ENCODE measurements around the gene STC2.
"Not testable (repeated sequence)": the region's sequence is repeated elsewhere in the genome, so short reads cannot be mapped to it uniquely, and the experiment has no call there.

The STC2 gene

DNA sequence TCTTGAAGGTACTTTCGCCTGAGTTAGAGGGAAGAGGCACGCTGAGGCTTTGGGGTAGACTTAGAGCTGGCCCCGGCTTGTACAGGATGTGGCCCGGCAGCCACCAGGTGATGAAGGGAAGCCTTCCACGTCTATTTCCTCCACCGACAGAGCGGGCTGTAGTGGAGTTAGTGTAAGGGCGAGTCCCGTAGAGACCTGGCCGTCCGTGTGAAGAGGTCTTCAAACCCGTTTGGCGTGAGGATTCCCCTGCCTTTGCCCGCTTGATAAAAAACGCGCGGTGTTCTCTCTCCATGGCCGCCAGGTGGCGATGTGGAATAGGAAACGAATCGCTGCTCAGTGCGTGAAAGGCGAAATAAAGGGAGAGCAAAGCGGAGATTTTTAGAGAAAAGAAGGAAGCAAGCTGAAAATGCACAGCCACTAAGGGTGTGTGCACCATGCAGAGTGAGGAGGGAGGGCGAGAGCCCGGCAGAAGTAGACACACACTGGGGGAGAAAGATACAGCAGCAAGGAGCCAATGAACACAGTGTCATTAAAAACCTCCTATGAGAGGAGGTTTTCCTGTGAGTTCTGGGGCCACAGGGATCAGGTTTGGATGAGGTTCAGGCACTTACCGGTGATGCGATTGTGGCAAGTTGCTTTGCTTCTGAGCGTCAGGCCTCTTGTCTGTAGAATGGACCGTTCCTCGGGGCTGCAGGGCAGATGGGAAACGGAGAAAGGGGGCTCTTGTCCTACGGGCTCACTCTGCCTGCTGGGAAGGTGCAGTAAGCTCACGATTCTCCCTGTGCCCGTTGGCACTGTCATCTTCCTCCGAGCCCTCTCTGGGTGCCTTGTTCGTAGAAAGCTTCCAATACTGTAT, 34.2 kb downstream of the STC2 start:
- DNase-seq: peak; percentile 76

DNA sequence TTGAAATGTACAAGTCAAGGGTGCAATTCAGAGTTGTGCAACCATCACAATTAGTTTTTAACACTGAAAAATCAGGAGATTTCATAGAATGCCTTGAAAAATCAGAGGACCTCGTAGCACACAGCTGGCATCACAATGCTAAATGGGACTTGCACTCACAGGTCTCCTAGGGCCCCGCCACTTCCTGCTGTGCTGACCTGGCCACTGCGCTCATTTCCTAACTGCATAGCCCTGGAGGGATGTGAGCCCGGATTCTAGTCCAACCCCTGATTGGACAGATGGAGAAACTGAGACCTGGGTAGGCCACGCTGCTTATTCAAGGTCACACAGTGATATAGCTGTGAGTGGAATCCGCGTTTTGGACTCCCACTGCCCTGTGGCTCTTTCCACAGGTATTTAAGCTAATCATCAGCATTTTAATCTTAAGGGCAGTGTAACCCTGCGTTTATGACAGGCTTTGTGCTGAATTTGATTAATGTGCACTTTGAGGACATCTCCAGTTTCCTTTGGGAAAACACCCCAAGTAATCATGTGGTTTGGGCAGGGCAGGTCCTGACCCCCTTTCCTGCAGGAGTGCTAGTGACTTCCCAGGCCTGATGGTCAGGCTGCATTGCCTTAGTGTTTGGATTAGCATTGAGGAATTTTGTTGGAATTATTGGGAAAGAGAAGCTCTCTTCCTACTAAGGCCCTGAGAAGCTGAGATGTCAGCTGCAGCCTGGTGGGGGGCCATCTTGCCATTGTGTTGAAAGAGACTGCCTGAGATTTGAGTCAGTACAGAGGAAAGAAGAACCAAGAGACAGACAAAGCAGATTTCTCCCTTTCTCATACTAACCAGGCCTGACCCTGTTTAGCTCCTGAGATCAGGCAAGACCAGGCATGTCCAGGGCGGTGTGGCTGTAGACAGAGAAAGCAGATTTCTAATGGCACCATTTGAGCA, 36.2 kb downstream of the STC2 start:
- peak; percentile 48 for DNase-seq

DNA sequence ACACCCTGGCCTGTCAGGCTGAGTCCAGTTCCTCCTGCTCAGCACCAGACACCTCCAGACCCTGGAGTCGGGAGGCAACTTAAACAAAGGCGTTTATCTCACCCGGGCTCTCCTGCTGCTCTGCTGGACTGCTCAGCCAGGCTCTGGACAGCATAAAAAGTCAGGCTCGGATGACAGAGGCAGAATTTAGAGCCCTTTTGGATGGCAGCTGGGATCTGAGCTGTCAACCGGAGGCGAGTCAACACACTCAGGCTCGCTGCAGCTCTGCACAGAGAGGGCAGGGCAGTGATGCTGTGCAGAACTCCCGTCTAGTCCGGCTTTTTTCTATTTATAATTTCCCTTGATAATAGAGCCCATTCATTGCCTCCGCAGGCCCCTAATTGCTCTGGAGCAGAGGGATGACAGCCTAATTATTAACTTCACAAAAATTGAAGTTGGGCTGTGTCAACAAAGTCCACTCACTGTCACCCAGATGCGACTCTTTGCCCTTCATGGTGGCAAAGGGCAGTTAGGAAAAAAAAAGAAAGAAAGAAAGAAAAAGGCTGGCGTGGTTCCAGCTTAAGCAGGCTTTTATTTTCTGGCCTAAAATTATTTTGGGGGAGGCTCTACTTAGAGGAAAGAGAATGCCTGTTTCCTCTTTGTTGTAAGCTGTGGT, 37.6 kb downstream of the STC2 start:
- DNase-seq: no peak

DNA sequence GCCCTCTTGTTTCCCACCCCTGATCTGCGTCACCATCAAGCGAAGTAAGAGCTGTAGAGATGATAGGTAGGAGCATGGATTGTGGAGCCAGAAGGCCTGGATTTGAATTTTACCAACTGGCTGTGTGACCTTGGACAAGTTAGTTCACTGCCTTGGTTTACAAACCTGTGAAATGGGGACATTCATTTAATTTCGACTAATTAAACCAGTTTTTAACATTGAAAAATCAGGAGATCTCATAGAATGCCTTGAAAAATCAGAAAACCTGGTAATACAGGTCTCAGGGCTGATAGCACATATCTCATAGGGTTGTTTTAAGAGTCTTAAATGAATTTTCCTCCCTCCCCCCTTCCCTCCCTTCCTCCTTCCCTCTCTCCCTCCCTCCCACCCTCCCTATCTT, 38.8 kb downstream of the STC2 start:
- DNase-seq: no peak

DNA sequence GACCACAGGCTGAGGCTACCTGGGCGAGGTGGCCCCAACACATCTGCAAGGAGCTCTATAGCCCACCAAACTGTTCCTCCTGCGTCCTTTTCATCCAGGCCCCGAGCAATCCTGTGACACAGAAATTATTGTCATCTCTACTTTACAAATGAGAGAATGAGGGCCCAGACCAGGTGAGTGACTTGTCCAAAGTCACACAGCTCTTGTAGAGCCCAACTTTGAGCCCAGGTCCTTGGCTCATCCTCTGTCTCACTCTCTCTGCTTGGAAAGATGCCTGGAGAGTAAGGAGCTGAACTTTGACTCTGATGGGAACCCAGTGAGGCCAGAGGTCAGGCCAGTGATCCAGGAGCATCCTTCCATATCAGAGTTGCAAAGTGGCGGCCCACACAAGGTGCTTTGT, 39.6 kb downstream of the STC2 start:
- no peak for DNase-seq

DNA sequence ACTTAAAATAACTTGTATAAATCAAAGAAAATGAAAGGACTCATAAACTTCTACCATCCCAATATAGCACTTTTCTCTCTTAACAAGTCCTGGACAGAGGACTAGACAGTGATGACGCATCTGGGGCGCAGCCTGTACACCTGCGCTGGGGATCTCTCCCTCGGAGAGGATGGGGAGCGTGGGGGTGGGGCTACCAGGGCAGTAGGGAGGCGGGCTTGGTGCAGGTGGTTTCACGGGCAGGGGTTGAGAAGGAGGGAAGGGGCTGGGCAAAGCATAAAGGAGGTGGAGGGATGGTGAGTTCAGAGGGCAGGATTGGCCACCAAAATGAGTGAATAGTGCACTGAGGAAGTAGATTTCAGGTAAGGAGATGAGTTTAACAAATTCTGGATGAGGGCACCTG, 41.1 kb downstream of the STC2 start:
- DNase-seq: no peak

DNA sequence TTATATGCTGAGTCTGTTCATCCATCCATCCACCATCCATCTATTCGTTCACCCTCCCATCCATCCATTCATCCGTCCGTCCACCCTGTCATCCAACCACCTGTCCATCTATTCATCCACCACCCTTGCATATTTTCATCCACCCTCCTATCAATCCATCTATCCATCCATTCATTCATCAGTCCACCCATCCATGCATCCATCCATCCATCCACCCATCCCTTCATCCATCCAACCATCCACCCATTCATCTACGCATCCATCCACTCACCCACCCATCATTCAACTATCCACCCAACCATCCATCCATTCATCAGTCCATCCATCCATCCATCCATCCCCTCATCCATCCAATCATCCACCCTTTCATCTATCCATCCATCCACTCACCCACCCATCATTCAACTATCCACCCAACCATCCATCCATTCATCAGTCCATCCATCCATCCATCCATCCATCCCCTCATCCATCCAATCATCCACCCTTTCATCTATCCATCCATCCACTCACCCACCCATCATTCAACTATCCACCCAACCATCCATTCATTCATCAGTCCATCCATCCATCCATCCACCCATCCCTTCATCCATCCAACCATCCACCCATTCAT, 43.8 kb downstream of the STC2 start:
- DNase-seq: not testable (repeated sequence)

DNA sequence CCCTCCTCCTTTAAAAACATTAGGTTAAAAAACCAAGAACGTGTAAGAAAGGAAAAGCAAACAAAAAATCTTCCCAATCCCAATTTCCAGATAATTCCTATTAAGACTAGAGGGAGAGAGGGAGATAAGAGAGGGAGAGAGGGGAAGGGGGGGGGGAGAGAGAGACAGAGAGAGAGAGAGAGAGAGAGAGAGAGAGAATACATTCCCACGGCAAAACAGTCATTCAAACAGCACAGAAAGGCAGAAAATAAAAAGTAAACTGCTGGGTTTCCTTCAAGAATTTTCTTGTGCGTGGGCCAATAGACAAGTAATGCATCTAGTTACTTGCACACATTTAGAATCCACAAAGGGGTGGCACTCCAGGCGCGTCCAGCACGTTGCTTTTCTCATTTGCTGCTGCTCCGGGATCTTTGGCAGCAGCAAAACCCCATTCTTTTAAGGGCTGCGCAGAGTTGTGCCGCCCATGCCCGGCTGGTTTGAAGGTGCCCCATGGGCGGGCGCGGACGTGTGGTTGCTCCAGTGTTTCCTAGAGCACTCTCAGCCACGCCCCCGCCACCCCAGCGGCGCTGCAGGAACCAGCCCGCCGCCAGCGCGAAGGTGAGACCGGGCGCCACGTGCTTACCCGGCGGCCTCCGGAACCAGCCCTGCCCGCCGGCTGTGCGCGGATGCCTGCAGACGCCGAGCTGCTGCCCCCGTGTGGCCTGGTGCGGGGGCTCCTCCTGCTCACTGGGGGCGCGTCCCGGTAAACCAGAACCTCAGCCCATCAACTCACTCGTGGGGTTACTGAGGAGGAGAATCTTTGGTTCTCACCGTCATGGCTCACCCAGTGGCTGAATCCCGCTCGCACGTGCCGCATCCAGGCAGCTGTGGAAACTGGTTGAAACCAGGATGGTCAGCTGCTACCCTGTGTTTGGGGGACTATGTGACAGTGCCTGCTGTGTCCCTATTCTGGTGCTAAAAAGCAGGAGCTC, 44.6 kb downstream of the STC2 start:
- peak; percentile 57 for DNase-seq

DNA sequence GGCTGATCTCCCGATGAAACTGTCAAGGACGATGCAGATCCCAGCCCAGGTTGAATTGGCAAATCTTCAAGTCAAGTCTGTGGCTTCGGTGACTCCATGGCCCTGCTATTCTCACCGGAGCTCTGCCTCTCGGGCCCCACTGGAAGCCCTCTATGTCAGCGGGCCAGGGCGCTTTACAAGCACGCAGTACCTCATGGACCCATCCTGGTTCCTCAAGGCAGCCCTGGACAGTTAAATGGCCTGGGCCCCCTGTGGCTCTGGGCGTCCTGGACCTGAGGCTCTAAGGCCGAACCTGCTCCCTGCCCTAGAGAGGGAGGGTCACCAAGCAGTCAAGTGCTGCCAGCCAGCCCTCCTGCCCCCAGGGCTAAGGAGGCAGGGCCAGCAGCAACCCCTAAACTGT, 45.3 kb downstream of the STC2 start:
- DNase-seq: no peak

DNA sequence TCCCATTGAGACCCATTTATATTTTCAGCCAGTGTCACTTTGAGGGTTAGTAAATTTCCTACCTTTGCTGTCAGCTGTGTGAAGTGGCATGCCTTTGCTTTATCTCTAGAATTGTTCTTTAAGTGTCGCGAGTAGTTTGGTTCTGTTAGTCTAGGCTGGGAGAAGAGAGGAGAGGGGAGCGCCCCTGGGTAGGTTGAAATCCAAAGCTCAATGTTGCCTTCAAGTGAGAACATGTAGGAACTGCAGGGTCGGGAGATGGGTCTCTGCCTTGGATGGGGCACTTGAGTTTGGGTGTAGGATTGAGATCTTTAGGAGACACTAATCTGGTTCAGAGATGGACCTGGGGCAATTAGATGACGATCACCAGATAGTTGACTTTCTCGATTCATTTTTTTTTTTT, 46.3 kb downstream of the STC2 start:
- DNase-seq: no peak

DNA sequence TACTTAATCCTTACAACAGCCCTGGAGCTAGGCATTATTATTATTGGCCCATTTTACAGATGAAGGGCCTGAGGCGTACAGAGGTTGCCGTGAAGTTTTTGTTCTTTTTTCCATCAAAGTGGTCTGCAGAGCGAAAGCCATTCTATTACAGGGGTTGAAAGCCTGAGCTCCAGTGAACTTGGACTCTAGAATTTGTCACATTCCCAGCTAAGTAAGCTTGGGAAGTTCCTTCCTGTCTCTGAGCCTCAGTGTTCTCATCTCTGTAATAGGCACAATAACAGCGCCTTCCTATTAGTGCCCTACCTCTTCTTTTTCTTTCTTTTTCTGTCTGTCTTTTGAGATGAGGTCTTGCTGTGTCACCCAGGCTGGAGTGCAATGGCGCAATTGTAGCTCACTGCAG, 49.0 kb downstream of the STC2 start:
- no peak for DNase-seq

DNA sequence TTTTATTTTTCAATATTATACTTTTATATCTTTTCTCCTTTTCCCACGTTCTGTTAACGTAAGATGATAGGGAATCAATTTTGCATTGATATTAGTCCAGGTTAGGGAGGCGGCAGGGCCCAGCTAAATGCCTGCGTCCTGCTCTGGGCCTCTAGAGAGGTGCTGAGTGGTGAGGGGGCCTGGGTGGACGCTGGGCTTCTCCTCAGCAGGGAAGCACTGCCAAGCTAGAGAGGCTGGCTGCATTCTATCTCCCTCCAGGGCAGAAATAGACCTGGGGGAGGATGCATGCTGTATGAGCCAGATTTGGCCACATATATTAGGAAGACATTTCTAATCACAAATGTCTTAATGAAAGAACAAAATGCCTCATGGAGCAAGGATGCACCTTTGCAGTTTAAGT, 49.6 kb downstream of the STC2 start:
- DNase-seq: no peak

DNA sequence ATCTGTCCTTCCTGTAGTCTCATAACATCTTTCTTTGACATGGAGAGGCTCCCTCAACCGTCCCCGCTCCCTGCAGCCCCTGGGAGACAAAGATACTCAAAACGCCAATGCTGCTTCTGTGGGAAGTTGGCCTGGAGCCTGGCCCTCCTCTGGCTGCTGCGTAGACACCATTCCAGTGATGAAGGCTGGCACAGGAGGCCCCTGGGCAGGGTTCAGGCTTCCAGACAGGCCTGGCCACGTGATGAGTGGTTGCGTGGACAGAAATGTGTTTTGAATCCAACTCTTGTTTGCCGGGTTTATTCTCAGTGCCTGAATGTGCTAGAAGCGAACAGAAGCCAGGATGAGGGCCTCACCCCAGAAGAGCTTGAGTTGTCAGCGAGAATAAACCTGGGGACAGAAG, 50.0 kb downstream of the STC2 start:
- no peak for DNase-seq

DNA sequence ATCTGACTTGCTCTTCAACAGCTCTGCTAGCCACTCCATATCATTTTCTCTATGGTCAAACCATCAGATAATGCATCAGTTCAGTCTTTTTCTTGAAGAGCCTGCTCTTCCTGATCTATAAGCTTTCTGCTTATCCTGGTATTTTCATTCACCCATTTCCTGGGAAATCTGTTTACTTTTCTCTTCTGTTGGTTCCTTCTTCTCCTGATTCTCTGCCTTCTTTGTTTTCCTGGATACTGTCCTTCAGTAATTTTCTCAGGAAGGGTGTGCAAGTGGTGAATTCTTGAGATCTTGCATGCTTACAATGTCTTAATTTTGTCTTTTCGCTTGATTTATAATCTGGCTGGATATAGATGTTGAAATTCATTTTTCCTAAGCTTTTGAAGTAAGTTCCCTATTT, 53.4 kb downstream of the STC2 start:
- DNase-seq: no peak

DNA sequence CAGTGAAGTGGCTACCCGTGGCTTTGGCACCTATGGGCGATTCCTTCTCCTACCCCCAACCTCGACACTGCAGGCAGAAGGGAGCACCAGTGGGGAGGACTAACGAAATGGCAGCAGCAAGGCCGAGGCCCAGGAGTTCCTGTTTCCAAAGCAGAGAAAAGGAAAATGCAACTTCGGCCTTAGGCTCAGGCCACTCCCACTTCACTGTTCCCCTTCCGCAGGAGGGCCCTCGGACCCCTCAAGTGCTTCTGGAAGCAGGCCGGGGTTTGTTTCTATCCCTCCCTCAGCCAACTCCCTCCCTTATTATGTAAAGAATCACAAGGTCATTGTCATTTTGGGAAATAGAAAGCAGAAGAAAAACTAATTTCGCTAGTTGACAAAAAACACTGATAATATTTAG, 56.8 kb downstream of the STC2 start:
- no peak for DNase-seq

DNA sequence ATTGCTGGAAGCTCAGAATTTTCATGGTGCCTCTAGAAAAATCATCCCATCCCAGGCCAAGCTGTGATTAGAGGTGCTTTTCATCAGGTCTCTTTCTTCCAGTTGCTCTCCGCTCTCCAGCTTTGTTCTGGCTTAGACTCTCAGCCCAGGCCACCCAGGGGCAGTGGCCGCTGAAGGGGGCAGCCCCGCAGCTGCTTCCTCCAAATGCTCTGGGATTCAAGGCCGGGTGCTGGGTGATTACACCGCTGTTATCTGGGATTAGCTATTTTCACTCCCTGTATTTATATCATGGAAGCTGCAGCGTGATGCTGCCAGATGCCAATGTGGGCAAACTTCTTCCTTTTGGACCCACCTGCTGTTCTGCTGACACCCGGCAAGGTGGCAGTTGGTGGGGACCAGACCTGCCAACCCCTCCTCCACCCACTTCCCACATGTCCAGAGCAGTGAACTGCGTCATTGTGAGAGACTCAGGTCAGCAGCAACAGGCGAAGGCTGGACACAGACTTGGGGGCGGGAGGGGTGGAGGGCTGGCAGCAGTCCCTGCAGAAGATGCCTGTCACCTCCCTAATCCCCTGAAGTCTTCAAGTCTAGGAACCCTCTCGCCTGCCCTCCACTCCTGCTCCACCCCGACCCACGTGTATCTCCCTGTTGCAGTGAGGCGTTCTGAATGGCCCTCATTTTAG, 59.3 kb downstream of the STC2 start:
- no peak for DNase-seq

DNA sequence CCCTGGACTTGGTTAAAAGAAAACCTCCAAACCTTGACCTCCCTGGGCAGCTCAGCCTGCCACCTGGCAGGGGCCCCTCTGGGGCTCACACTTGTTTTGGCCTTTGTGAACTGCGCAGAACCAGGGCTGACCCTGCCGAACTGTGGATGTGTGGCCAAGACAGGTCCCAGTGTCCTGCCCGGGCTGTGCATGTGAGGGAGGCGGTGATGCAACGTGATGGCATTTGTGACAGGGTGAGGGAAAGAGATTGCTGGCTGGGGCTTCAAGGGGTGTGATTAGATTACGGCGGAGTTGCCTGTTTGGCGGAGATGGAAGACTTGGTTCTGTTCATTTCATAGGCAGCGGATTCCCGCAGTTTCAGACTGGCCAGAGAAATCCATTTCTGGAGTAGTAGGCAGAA, 62.8 kb downstream of the STC2 start:
- DNase-seq: no peak
